Rectal smooth muscle tissue (tissue), 1 donor: ENCODE data around the gene UST.
"Not testable (repeated sequence)": the region's sequence is repeated elsewhere in the genome, so short reads cannot be mapped to it uniquely, and the experiment has no call there.

Source experiments
- H3K27ac ChIP-seq: one replicate; pipeline ENCODE4 v1.7.0; 2013; ENCODE audit warnings: low read depth, low read length, inconsistent platforms
- H3K27me3 ChIP-seq: one replicate; pipeline ENCODE4 v1.7.0; 2013; ENCODE audit warnings: low read length; ENCODE audit not compliant: control insufficient read depth, insufficient read depth
- H3K36me3 ChIP-seq: one replicate; pipeline ENCODE4 v1.7.0; 2013; ENCODE audit warnings: low read length; ENCODE audit not compliant: control insufficient read depth, insufficient read depth
- H3K4me1 ChIP-seq: one replicate; pipeline ENCODE4 v1.7.0; 2013; ENCODE audit warnings: low read length; ENCODE audit not compliant: control insufficient read depth, insufficient read depth
- H3K4me3 ChIP-seq: one replicate; pipeline ENCODE4 v1.7.0; 2013; ENCODE audit warnings: low read length
- H3K9ac ChIP-seq: one replicate; pipeline ENCODE4 v1.7.0; 2013; ENCODE audit warnings: low read length

UST gene

DNA sequence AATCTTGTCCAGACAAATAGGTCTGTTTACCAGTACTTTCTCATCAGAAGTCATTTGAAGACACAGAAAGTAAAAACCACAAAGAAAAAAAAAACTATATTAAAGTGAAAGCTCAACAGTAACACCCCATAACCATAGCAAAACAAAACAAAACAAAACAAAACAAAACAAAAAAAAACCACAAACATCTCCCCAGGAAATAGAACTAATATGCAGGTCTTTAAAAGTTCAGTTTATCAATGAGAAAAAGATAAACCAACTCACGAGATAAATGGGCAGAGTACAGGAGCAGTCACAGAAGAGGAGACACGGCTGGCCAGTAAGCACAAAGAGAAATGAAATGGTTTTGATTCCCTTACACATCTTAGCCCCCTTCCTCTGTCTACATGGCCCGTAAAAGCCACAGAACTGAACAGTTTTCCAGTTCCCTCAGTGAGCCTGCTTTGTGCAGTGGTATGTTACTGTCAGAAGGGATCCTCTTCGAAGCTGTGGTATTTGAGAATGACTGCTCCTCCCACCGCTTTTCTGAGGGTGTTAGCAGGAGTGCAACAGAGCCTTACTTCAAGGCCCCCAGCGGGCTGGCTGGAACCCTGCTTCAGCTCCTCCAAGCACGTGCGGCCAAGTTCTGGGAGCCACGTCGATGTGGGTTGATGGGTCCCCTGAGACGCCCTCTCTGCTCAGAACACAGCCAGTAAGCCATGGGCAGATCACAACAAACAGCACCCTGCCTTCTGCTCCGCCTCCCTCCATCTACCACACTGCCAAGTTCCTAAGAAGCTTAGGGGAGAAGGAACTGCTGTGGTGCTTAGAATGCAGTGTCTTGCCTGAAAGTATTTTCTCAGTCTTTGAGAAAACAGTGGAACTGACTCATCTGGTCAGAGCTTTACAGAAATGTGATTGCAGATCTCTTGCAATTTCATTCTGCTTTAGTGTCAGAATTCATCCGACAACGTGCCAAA, 14.0 kb downstream of the UST start:
- peak overlapping the region; percentile 41 for H3K4me3 ChIP-seq
- no peaks in the 10 kb centered on the region for H3K36me3 ChIP-seq
- H3K27ac ChIP-seq, result peak overlapping the region; percentile 81
- no peaks in the 10 kb centered on the region for H3K27me3 ChIP-seq
- peaks cover 32% of the 10 kb centered on the region for H3K4me1 ChIP-seq
- H3K9ac ChIP-seq, result no peak overlapping the region

DNA sequence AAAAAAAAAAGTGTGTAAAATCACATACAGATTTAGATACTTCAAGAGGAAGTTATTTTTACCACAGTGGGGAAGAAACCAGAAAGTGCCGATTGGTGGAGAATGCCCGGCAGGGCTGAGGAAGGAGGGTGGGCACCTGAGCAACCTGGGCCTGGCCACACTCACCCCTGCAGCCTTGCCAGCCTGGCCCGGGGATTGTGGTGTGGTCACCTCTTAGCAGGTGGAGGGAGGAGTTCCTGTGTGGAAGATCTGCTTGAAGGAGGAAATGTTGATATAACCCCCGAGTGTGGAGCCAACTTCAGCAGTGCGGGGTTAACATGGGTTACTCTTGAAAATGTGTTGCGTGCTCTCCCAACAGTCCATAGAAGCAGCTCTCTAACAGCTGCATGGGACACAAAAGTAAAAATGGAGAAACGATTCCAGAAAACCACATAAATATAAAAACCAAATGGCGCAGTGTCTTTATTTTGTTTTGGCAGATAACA, 14.7 kb downstream of the UST start:
- H3K4me1 ChIP-seq, result peaks cover 33% of the 10 kb centered on the region
- peak overlapping the region; percentile 41 for H3K4me3 ChIP-seq
- no peak overlapping the region for H3K9ac ChIP-seq
- H3K36me3 ChIP-seq, result no peaks in the 10 kb centered on the region
- H3K27me3 ChIP-seq, result no peaks in the 10 kb centered on the region
- H3K27ac ChIP-seq, result peak overlapping the region; percentile 81

DNA sequence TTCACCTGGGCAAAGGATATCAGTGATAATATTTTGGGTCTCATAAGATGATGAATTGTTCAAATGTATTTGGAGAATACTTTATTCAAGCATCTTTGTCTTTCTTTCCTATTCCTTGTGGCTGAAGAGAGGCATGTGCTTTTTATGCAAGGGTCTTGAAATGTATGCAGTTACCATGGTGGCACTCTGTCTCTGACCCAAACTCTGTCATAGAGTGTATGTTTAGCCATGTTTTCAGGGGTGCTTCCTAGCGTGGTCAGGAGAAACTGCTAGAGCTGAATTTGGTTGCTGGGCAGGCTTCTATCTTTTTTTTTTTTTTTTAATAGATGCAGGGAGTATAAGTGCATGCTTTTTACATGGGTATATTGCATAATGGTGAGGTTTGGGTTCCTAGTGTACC, 15.4 kb downstream of the UST start:
- Histone ChIP-seq H3K27me3 (no peaks in the 10 kb centered on the region), H3K36me3 (no peaks in the 10 kb centered on the region), H3K4me3 (no peak overlapping the region), H3K4me1 (peaks cover 30% of the 10 kb centered on the region), H3K27ac (peak overlapping the region; percentile 81), H3K9ac (no peak overlapping the region)

DNA sequence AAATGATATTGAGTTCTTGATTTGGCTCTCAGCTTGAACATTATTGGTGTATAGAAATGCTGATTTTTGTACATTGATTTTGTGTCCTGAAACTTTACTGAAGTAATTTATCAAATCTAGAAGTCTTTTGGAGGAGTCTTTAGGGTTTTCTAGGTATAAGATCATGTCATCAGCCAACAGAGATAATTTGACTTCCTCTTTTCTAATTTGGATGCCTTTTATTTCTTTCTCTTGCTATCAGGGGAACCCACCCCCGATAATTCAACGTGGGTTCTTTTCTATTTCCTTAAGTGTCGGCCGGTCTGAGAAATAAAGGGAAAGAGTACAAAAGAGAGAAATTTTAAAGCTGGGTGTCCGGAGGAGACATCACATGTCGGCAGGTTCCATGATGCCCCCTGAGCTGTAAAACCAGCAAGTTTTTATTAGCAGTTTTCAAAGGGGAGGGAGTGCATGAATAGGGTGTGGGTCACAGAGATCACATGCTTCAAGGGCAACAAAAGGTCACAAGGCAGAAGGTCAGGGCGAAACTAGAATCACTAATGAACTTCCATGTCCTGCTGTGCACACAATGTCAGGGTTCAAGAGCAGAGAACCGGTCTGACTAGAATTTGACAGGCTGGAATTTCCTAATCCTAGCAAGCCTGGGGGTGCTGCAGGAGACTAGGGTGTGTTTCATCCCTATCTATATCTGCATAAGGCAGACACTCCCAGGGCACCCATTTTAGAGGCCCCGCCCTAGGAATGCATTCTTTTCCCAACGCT, 17.6 kb downstream of the UST start:
- H3K9ac ChIP-seq, H3K27ac ChIP-seq, H3K4me3 ChIP-seq, H3K36me3 ChIP-seq, H3K27me3 ChIP-seq: not testable (repeated sequence)
- H3K4me1 ChIP-seq, result peaks cover 28% of the 10 kb centered on the region

DNA sequence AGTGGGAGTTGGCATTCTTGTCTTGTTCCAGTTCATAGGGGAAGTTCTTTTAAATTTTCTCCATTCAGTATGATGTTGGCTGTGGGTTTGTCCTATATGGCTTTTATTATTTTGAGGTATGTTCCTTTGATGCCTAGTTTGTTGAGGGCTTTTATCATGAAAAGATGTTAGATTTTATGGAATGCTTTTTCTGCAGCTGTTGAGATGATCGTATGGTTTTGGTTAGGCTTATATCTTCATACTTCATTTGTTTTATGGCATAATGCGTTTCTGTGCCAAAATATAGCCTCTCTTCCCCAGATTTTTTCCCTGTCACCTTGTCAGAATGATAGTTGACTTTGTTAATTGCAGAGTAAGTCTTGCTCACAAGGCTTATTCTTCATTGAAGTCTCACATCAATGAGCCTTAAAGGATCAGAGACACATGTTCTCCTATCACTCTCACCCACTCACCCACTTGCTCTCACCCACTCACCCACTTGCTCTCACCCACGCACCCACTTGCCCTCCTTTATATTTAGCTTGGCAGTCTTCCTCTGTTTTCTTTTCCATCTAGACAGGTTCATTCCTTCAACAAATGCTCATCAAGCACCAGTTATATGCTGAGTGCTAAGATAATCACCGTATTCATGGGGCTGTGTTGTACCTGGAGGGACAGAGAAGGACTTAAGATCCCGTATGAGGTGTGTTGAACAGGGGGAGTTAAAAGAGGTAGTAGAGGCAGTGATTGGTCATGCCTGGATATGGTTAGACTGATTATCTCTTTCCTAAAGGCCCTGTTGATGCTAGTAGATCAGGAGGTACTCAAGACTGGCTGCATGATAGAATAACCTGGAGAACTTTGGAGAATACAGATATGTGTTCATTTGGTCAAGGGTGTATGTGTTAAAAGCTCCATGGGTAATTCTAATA, 19.3 kb downstream of the UST start:
- no peak overlapping the region for H3K9ac ChIP-seq

DNA sequence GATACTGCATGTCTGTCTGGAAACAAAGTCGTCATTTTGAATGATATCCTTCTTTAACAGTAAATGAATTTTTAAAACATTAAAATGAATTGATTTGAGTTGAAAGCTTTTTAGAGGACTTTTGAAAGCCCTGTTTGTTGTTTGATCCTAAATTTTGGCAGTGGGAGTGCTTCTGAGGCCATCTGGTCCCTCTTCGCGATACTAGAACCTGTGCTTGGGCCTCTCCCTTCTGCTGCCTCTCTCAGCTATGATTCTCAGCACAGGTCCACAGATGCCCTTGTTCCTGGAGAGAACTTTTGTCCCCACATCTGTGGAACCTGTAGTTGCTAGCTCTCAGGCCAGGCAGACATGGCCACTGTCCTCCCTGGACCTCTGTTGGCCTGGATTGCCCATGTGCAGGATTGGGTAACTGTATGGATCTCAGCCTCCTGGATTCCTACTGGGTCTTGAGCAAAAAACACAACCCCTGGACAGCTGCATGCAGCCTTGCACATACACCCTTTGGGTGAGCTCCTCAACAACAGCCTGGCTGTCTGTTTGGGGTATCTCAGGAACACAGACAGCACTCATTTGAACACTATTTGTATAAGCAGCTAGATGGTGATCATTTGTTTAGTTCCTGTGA, 21.9 kb downstream of the UST start:
- Histone ChIP-seq H3K9ac (no peak overlapping the region), H3K4me1 (peaks cover 4% of the 10 kb centered on the region), H3K36me3 (no peaks in the 10 kb centered on the region), H3K27ac (no peak overlapping the region), H3K4me3 (no peak overlapping the region), H3K27me3 (no peaks in the 10 kb centered on the region)

More for the DNA sequence above, 19.3 kb downstream of the UST start:
- H3K27ac ChIP-seq, result no peak overlapping the region
- no peak overlapping the region for H3K4me3 ChIP-seq
- H3K36me3 ChIP-seq, result no peaks in the 10 kb centered on the region
- no peaks in the 10 kb centered on the region for H3K27me3 ChIP-seq
- H3K4me1 ChIP-seq, result peaks cover 17% of the 10 kb centered on the region

DNA sequence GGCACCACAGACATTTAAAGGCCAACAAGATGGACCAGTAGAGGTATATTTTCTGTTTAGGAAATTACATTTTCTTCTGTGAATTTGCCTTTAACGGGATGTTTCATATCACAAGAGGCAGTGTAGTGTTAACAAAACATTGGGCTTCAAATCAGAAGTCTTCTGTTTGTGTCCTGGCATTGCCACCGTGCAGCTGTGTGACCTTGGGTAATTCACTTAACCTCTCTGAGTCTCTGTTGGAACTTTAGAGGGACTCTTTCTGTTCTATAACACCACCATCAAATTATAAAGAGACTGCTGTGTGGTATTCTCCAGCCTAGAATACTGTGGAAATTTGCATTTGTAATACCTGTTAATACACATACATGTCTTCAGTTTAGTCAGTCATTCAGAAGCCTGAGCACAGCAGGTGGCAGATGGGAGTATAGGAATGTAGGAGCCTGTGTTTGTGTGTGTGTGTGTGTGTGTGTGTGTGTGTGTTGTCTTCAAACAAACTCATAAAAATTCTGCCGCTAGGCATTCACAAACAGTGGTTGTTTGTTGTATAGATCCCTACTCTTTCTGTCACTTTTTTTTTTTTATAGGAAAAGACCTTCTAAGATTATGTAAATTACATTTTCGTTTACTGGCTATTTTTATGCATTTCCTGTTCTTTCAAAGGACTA, 22.6 kb downstream of the UST start:
- Histone ChIP-seq H3K27ac (no peak overlapping the region), H3K36me3 (no peaks in the 10 kb centered on the region), H3K4me3 (no peak overlapping the region), H3K9ac (no peak overlapping the region), H3K4me1 (peaks cover 4% of the 10 kb centered on the region), H3K27me3 (no peaks in the 10 kb centered on the region)

DNA sequence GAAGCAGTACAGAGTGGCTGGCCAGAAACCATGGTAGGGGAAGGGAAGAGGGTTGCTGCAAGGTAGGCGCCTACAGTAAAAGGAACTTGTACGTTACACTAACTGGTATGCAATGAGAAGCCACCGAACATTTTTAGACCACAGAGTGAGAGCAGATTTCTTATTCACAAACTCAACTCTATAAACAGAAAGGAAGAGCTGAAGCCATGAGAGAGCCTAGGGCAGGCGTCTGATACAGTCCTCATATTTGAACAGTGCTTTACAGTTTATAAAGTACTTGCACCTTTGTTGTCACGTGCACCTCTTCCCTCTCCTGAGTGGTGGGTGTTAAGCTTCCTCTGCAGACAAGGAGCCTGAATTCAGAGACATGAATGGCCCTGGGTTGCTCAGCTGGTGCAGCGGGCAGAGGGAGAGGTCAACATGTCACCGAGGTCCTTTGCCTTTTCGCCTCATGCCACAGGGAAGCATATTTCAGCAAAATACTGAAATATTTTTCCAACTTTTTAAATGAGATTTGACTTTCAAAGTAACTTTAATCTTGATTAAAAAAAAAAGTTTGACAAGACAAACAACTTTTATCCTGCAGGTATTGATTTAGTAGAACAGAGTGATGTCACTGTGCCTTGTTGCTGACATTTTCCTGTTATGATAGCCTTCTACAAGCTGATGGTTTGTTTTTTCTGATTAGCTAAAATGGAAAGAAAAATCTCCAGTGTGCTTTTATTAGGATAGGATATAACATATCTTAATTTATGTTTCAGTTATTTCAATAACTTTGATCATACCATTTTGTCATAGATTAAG, 23.8 kb downstream of the UST start:
- no peaks in the 10 kb centered on the region for H3K36me3 ChIP-seq
- H3K27ac ChIP-seq, result no peak overlapping the region
- no peak overlapping the region for H3K9ac ChIP-seq
- H3K27me3 ChIP-seq, result no peaks in the 10 kb centered on the region
- peaks cover 4% of the 10 kb centered on the region for H3K4me1 ChIP-seq
- no peak overlapping the region for H3K4me3 ChIP-seq

DNA sequence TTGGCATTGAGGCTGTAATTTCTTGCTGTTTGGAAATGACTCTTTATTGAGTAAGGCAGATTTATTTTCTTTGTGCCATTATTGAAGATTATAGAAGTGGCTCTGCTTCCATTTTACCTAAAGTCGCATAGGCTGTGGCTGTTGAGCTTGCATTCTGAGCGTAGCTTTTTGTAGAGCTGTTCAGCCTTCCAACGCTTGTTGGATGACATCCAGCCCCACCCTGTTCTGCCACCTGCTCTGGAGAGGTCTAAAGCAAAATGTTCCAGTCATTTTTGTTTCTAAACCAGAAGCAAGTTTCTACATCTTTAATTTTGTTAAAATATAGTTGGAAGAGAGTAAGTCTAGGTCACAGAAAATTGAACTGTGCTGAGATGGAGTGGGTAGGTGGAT, 24.4 kb downstream of the UST start:
- no peaks in the 10 kb centered on the region for H3K36me3 ChIP-seq
- no peak overlapping the region for H3K4me3 ChIP-seq
- no peaks in the 10 kb centered on the region for H3K27me3 ChIP-seq
- no peak overlapping the region for H3K27ac ChIP-seq
- no peak overlapping the region for H3K9ac ChIP-seq
- peaks cover 3% of the 10 kb centered on the region for H3K4me1 ChIP-seq

DNA sequence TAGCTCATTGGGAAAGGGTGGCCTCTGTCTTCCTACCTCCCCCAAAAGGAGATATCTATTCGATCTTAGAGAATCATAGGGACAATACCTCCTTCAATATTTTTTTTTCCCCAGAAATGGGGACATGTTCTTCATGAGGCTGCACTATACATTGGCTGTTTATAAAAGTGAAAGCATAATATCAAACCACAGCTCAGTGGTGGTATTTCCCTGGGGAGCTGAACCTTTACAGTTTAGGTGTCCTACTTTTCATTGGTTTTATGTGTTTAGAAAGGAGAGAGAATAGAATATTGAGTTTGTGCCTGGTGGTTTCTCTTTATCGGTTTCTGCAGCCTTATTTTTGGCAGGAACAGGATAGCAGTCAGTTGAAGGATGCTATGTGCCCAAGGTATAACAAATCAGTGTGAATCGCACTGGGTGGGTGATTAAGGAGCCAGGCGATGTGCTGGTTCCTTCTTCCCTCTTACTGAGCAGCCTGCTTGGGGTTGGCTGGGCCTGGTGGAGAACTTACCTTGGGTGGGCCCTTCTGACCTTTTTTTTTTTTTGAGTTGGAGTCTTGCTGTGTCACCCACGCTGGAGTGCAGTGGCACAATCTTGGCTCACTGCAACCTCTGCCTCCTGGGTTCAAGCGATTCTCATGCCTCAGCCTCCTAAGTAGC, 25.2 kb downstream of the UST start:
- H3K9ac ChIP-seq, result no peak overlapping the region
- no peaks in the 10 kb centered on the region for H3K27me3 ChIP-seq
- no peak overlapping the region for H3K4me3 ChIP-seq
- H3K27ac ChIP-seq, result no peak overlapping the region
- H3K36me3 ChIP-seq, result no peaks in the 10 kb centered on the region
- H3K4me1 ChIP-seq, result peaks cover 7% of the 10 kb centered on the region
